SK-N-DZ (cell line): ENCODE data around the gene APC2.
"Not testable (repeated sequence)": the region's sequence is repeated elsewhere in the genome, so short reads cannot be mapped to it uniquely, and the experiment has no call there.

Source experiments
- DNase-seq: peaks from one replicate; pipeline ENCODE4 v3.0.0-alpha.2; 2015; ENCODE audit warnings: low spot score

The APC2 gene

DNA sequence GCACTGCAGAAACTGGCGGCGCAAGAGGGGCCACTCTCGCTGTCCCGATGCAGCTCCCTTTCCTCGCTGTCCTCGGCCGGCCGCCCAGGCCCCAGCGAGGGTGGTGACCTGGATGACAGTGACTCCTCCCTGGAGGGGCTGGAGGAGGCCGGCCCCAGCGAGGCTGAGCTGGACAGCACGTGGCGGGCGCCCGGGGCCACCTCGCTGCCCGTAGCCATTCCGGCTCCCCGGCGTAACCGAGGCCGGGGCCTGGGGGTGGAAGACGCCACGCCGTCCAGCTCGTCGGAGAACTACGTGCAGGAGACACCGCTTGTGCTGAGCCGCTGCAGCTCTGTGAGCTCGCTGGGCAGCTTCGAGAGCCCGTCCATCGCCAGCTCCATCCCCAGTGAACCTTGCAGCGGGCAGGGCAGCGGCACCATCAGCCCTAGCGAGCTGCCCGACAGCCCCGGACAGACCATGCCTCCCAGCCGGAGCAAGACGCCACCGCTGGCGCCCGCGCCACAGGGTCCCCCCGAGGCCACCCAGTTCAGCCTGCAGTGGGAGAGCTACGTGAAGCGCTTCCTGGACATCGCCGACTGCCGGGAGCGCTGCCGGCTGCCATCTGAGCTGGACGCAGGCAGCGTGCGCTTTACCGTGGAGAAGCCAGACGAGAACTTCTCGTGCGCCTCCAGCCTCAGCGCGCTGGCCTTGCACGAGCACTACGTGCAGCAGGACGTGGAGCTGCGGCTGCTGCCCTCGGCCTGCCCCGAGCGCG, 16.7 kb downstream of the APC2 start:
- no peak for DNase-seq

DNA sequence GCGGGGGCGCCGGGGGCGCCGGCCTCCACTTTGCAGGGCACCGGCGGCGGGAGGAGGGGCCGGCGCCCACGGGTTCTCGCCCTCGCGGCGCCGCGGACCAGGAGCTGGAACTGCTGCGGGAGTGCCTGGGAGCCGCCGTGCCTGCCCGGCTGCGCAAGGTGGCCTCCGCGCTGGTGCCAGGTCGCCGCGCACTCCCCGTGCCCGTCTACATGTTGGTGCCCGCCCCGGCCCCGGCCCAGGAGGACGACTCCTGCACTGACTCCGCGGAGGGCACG, 17.2 kb downstream of the APC2 start:
- DNase-seq, result no peak

GRCh38 chr19:1467490-1468273, 17.8 kb downstream of the APC2 start:
- no peak for DNase-seq

DNA sequence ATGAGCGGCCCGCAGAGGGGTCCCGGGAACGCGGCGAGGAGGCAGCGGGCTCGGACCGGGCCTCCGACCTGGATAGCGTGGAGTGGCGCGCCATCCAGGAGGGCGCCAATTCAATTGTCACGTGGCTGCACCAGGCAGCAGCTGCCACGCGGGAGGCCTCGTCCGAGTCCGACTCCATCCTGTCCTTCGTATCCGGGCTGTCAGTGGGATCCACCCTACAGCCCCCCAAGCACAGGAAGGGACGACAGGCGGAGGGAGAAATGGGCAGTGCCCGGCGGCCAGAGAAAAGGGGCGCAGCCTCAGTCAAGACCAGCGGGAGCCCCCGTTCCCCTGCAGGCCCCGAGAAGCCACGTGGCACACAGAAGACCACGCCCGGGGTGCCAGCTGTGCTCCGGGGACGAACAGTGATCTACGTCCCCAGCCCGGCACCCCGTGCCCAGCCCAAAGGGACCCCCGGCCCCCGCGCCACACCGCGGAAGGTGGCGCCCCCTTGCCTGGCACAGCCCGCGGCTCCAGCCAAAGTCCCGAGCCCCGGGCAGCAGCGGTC, 18.4 kb downstream of the APC2 start:
- no peak for DNase-seq

DNA sequence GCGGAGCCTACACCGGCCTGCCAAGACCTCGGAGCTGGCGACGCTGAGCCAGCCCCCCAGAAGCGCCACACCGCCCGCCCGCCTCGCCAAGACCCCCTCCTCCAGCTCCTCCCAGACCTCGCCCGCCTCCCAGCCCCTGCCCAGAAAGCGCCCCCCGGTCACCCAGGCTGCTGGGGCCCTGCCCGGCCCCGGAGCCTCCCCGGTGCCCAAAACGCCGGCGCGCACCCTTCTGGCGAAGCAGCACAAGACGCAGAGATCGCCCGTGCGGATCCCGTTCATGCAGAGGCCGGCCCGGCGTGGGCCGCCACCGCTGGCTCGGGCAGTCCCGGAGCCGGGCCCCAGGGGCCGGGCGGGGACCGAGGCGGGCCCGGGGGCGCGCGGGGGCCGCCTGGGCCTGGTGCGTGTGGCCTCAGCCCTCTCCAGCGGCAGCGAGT, 18.9 kb downstream of the APC2 start:
- DNase-seq, result no peak

DNA sequence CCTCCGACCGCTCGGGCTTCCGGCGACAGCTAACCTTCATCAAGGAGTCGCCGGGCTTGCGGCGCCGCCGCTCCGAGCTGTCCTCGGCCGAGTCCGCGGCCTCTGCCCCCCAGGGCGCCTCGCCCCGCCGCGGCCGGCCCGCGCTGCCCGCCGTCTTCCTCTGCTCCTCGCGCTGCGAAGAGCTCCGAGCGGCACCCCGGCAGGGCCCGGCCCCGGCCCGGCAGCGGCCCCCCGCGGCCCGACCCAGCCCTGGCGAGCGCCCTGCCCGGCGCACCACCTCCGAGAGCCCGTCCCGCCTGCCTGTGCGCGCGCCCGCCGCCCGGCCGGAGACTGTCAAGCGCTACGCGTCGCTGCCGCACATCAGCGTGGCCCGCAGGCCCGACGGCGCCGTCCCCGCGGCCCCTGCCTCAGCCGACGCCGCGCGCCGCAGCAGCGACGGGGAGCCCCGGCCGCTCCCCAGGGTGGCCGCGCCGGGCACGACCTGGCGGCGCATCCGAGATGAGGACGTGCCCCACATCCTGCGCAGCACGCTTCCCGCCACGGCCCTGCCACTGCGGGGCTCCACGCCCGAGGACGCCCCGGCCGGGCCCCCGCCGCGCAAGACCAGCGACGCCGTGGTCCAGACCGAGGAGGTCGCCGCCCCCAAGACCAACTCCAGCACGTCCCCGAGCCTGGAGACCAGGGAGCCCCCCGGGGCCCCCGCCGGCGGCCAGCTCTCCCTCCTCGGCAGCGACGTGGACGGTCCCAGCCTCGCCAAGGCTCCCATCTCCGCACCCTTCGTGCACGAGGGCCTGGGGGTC, 19.5 kb downstream of the APC2 start:
- DNase-seq, result no peak

DNA sequence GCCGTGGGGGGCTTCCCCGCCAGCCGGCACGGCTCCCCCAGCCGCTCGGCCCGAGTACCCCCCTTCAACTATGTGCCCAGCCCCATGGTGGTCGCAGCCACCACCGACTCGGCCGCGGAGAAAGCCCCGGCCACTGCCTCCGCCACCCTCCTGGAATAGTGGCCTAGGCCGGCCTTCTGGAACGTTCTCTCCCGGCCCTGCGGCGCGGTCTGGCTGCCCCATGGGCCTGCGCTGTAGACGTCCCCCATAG, 20.1 kb downstream of the APC2 start:
- DNase-seq, result no peak

- peak; percentile 57 for DNase-seq
These were observed 20.5 kb downstream of the APC2 start for GRCh38 chr19:1470305-1471009.

DNA sequence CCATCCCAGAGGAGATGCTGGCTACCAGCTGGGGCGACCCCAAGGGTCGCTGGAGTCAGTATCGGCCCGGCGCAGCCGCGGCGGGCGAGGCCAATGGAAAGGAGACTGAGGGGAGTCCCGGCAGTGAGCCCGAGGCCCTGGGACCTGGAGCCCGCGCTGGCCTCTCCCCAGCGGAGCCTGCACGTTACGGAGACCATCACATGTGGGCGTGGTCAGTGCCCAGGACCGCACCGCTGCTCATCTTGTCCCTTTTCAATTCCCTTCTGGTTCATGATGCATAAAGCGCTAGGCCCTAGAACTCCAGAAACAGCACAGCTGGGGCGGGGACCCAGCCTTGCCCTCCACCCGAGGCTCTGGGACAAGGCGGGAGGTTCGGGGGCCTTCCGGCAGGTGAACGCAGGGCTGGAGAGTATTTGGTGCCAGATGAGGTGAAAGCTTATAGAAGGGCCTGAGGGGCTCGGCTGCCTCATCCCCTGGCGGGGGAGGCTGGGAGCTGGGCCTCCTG, 21.1 kb downstream of the APC2 start:
- DNase-seq, result peak; percentile 70

- DNase-seq, result no peak
These were observed 21.7 kb downstream of the APC2 start for GRCh38 chr19:1471515-1472160.

- DNase-seq, result no peak
These were observed 22.5 kb downstream of the APC2 start for GRCh38 chr19:1472231-1473084.

DNA sequence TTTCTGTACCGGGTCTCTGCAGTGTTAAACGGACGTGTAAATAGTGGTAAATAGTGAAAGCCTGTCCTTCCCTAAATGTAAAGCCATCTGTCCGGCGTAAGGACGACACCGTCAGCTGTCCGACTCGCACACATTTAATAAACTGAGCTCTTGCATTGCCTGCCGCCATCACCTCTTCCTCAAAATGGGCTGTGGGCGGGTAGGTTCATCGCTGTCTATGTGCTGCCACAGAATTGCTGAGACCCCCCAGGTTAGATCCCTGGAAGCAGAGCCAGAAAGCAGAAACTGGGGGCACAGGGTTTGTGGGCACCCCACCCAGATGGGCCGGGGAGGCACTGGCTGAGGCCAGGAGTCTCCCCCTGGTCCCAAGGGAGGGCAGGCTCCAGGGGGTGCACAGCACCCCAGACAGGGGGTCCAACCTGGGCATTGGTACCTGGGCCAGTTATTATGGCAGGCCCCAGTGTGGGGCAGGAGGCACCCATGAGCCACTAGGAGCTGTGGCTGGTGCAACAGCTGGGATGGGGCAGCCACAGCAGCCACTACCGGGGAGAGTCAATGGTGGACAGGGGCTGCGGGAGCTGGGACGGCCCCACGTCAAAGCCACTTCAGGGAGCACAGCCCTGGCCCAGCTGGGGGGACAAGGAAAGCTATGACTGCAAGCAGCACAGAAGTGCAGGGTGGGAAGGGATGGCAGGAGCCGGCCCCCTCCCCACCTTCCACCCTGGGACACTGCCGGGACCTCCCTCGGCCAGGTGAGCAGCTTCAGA, 23.3 kb downstream of the APC2 start:
- no peak for DNase-seq

DNA sequence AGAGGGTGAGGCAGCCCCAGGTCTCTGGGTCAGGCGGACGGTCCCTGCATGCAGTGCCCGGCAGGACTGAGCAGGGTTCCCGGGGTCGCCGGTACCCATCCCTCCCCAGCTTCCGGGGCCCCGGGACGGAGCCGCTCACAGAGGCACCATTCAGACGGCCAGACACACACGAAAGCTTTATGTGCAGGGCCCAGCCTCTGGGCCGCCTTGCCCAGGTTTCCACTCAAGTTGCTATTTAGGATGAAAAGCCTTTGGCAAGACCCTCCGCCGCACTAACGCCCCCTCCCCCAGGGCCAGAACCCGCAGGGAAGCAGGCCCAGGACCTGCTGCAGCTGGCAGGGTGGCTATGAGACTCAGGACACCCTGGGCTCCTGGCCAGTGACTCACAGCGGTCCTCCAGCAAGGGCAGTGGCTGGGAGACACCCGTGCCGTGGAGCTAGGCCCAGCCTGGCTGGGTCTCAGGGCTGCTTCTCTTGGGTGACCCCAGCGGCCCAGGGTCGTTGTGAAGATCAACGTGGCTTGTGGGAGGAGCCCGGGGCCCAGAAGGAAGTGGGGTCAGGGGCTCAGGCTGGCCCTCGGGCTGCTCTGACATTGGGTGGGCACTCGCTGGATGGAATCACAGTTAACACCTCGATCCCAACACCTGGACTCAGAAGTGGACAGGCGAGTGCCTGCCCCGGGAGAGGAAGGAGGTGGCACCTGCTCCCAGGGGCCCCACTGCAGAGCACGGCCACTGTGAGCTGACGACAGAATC, 24.3 kb downstream of the APC2 start:
- no peak for DNase-seq

- DNase-seq, result no peak
These were observed 24.9 kb downstream of the APC2 start for GRCh38 chr19:1474765-1475351.

GRCh38 chr19:1475751-1476437, 26.0 kb downstream of the APC2 start:
- no peak for DNase-seq

DNA sequence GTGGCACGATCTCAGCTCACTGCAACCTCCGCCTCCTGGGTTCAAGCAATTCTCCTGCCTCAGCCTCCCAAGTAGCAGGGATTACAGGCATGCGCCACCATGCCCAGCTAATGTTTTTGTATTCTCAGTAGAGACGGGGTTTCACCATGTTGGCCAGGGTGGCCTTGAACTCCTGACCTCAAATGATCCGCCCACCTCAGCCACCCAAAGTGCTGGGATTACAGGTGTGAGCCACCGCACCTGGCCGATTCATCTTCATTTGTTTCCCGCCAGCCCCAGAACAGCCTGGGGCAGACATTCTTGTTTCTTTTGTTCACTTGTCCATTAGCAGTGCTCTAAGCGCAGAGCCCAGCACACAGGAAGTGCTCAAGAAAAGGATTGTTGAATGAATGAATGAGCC, 27.1 kb downstream of the APC2 start:
- DNase-seq, result not testable (repeated sequence)

DNA sequence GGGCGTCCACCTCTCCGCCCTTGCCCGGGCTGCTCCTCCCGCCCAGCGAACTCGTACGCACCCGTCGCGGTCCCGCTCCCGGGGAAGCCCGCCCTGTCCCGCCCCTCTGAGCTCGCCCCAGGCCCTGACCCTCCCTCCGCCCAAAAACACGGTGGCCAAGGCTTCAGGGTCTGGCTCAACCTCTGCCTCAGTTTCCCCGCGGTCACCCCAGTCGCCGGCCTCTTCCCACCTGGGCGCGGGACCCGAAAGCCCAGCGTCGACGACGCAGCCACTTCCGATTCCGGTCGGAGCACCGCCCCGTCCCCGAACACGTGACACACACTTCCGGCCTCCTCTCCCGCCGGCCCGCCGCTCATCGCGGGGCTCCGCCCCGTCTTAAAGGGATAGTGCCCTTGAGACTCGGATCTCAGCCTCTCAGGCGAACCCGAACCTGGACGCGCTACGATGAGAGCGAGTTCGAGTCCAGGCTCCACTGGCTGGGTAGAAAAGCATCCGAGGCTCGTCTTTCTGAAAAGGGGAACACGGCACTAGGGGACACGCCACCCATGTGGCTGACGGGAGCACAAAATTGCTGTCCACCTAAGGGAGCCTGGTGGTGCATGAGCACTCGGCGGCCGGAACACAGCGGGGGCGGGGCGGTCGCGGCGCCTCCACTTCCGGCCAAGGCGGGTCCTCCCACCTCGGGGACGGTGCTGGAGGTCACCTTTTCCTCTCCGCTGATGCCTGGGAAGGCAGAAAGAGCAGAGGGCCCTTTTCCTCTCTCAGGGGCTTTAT, 29.2 kb downstream of the APC2 start, which contains the start of gene C19orf25:
Gene C19orf25, minus strand, starts transcription at position 282 of the 774 bp plus-strand sequence. CDS start 312 bp downstream, outside the sequence.
- DNase-seq, result peak; percentile 95
